ENCODE results near the gene SPAST.

GRCh38 chr2:32095671-32096070 is 32.3 kb downstream of the SPAST start:
- TF ChIP-seq, protein P1, sequence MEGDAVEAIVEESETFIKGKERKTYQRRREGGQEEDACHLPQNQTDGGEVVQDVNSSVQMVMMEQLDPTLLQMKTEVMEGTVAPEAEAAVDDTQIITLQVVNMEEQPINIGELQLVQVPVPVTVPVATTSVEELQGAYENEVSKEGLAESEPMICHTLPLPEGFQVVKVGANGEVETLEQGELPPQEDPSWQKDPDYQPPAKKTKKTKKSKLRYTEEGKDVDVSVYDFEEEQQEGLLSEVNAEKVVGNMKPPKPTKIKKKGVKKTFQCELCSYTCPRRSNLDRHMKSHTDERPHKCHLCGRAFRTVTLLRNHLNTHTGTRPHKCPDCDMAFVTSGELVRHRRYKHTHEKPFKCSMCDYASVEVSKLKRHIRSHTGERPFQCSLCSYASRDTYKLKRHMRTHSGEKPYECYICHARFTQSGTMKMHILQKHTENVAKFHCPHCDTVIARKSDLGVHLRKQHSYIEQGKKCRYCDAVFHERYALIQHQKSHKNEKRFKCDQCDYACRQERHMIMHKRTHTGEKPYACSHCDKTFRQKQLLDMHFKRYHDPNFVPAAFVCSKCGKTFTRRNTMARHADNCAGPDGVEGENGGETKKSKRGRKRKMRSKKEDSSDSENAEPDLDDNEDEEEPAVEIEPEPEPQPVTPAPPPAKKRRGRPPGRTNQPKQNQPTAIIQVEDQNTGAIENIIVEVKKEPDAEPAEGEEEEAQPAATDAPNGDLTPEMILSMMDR (IDR thresholded peaks at IDR 0.05) = no peak
- no peak for TF ChIP-seq ZFX (IDR thresholded peaks at IDR 0.05; ENCODE audit: borderline replicate concordance)

Data from 22Rv1 (cell line).